OCI-LY3 (cell line): ENCODE results near the gene ACKR4.
"Not testable (repeated sequence)": the region's sequence is repeated elsewhere in the genome, so short reads cannot be mapped to it uniquely, and the experiment has no call there.

Experiments
- H2AFZ ChIP-seq: fragments of 200-600, 300-600 bp; shearing (Covaris generic); 2 replicates; pipeline ENCODE4 v1.6.0; 2014; ENCODE audit warnings: antibody characterized with exemption, low read depth, low read length
- H3K27ac ChIP-seq: fragments of 200-600, 300-600 bp; sonication (generic); 2 replicates; pipeline ENCODE4 v1.5.1; 2014; ENCODE audit warnings: mild to moderate bottlenecking, low read length, moderate library complexity, mixed read lengths
- H3K27me3 ChIP-seq: fragments of 200-600, 300-600 bp; sonication (generic); 2 replicates; pipeline ENCODE4 v1.6.1; 2014; ENCODE audit warnings: low read depth, low read length, mixed read lengths
- H3K36me3 ChIP-seq: fragments of 200-600, 300-600 bp; sonication (generic); replicated peaks from 2 replicates; pipeline ENCODE3; 2014; ENCODE audit warnings: low read depth, low read length, mixed read lengths
- H3K4me1 ChIP-seq: fragments of 300-600, 200-600 bp; sonication (generic); 2 replicates; pipeline ENCODE4 v1.6.1; 2014; ENCODE audit warnings: low read length, mixed read lengths
- H3K4me2 ChIP-seq: fragments of 200-600, 300-600 bp; sonication (generic); 2 replicates; pipeline ENCODE4 v1.6.1; 2014; ENCODE audit warnings: low read length, mixed read lengths
- H3K4me3 ChIP-seq: fragments of 300-600, 200-600 bp; sonication (generic); 2 replicates; pipeline ENCODE4 v1.5.1; 2014; ENCODE audit warnings: antibody characterized with exemption, mild to moderate bottlenecking, low read length, moderate library complexity
- H3K79me2 ChIP-seq: fragments of 300-600, 200-600 bp; shearing (Covaris generic); 2 replicates; pipeline ENCODE4 v1.6.1; 2014; ENCODE audit warnings: mild to moderate bottlenecking, low read length, mixed read lengths
- H3K9ac ChIP-seq: fragments of 300-600, 200-600 bp; shearing (Covaris generic); 2 replicates; pipeline ENCODE4 v1.6.0; 2014; ENCODE audit warnings: mild to moderate bottlenecking, low read length, moderate library complexity
- H3K9me3 ChIP-seq: fragments of 200-600, 300-600 bp; shearing (Covaris generic); 2 replicates; pipeline ENCODE4 v1.6.1; 2014; ENCODE audit warnings: low read length, mixed read lengths; ENCODE audit not compliant: insufficient read depth
- H4K20me1 ChIP-seq: fragments of 200-600, 300-600 bp; sonication (generic); 2 replicates; pipeline ENCODE4 v1.6.1; 2016; ENCODE audit warnings: low read length, mixed read lengths; ENCODE audit not compliant: insufficient read depth
- CTCF ChIP-seq: fragments of 200-600, 300-600 bp; sonication (generic); IDR thresholded peaks from 2 replicates; pipeline ENCODE4 v1.5.1; 2014; ENCODE audit warnings: antibody characterized with exemption, low read length, low read depth
- EZH2phosphoT487 ChIP-seq: fragments of 200-600 bp; shearing (Covaris generic); IDR thresholded peaks from 2 replicates; pipeline ENCODE4 v1.6.1; 2018; ENCODE audit warnings: antibody characterized with exemption, mixed run types, low read depth

ACKR4 gene

DNA sequence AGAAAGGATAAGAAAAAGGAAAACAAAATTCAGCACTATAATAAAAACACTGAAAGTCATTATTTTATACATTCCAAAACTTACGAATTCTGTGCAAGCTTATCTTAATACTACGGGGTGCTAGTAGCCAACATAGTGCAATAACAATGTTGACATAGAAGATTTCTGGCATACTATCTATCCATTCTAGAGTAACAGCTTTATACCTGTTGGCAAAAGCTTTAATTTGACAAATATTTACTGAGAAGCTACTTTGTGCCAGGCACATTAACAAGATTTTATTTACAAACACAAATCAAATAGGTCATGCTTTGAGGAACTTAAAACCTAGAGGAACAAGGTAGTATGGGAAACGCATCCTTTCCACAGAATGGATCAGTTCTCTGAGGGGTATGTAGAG lies 1.1 kb downstream of the ACKR4 start:
- H3K4me3 ChIP-seq, result no peak overlapping the region
- no peaks in the 10 kb centered on the region for H3K79me2 ChIP-seq
- H3K27me3 ChIP-seq, result no peaks in the 10 kb centered on the region
- H3K36me3 ChIP-seq, result no peaks in the 10 kb centered on the region
- 0 out of 2 replicates have a peak, but pooled peaks cover 3% of the 10 kb centered on the region for H4K20me1 ChIP-seq
- no peak overlapping the region for H3K27ac ChIP-seq
- H2AFZ ChIP-seq, result no peak overlapping the region
- H3K9me3 ChIP-seq, result no peaks in the 10 kb centered on the region
- no peak for TF ChIP-seq CTCF
- no peak for TF ChIP-seq EZH2phosphoT487
- H3K4me2 ChIP-seq, result no peak overlapping the region
- 0 out of 2 replicates have a peak, but pooled peaks cover 5% of the 10 kb centered on the region for H3K4me1 ChIP-seq
- no peak overlapping the region for H3K9ac ChIP-seq

DNA sequence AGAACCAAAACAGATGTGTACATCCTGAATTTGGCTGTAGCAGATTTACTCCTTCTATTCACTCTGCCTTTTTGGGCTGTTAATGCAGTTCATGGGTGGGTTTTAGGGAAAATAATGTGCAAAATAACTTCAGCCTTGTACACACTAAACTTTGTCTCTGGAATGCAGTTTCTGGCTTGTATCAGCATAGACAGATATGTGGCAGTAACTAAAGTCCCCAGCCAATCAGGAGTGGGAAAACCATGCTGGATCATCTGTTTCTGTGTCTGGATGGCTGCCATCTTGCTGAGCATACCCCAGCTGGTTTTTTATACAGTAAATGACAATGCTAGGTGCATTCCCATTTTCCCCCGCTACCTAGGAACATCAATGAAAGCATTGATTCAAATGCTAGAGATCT lies 3.5 kb downstream of the ACKR4 start:
- H4K20me1 ChIP-seq, H3K79me2 ChIP-seq, H3K4me2 ChIP-seq, H3K36me3 ChIP-seq, H3K27ac ChIP-seq, H3K27me3 ChIP-seq, H3K4me1 ChIP-seq, H2AFZ ChIP-seq, H3K9ac ChIP-seq, H3K9me3 ChIP-seq, H3K4me3 ChIP-seq: not testable (repeated sequence)

DNA sequence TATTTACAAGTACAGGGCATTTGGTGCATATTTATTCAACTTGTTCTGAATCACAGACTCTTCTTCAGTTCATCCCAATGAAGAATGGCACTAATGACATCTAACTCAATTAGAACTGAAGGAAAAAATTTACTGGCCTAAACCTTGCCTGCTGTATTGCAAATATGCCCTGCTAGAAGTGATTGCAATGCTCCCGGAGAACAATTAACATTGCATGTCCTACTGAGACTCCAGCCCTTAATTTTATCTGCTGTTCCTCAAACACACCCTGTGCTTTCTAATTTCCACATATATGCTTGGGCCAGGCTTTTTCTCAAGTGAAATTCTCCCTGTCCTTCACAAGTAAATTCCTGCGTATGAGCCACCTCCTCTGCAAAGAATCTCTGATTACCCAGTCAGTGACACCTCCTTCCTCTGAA lies 8.3 kb downstream of the ACKR4 start:
- Histone ChIP-seq H3K27ac (no peak overlapping the region), H3K27me3 (no peaks in the 10 kb centered on the region), H4K20me1 (no peaks in the 10 kb centered on the region), H3K9me3 (no peaks in the 10 kb centered on the region), H3K4me3 (no peak overlapping the region), H3K36me3 (no peaks in the 10 kb centered on the region), H2AFZ (no peak overlapping the region), H3K79me2 (no peaks in the 10 kb centered on the region), H3K4me1 (no peaks in the 10 kb centered on the region), H3K4me2 (no peak overlapping the region), H3K9ac (no peak overlapping the region)
- no peak for TF ChIP-seq EZH2phosphoT487
- no peak for TF ChIP-seq CTCF

DNA sequence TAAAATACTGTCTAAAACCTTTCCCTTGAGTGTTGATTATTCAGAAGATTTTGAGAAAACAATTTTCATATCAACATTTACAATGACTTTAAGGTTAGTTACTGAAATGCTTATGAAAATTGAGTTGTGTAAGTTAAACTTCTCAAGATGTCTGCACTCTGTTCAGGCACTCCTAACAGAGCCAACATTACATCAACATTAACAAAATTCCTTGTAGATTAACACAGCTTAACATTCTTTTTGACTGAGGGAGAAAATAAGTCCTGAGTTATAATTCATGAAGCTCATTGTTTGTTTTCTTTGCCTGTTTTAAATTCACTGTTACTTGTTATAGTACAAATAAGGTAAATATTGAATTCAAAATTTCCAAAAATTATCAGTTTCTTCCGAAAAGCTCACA lies 9.0 kb downstream of the ACKR4 start:
- no peaks in the 10 kb centered on the region for H3K36me3 ChIP-seq
- H3K9ac ChIP-seq, result no peak overlapping the region
- no peak overlapping the region for H3K27ac ChIP-seq
- no peak overlapping the region for H2AFZ ChIP-seq
- H3K79me2 ChIP-seq, result no peaks in the 10 kb centered on the region
- TF ChIP-seq EZH2phosphoT487, result no peak
- TF ChIP-seq CTCF, result no peak
- H3K9me3 ChIP-seq, result no peaks in the 10 kb centered on the region
- no peak overlapping the region for H3K4me3 ChIP-seq
- no peak overlapping the region for H3K4me2 ChIP-seq
- no peaks in the 10 kb centered on the region for H3K4me1 ChIP-seq
- no peaks in the 10 kb centered on the region for H3K27me3 ChIP-seq
- H4K20me1 ChIP-seq, result no peaks in the 10 kb centered on the region

DNA sequence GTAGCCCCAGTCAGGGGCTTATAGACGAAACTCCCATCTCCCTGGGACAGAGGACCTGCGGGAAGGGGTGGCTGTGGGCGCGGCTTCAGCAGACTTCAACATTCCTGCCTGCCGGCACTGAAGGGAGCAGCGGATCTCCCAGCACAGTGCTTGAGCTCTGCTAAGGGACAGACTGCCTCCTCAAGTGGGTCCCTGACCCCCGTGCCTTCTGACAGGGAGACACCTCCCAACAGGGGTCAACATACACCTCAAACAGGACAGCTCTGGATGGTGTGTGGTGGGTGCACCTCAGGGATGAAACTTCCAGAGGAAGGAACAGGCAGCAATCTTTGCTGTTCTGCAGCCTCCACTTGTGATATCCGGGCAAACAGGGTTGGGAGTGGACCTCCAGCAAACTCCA lies 9.6 kb downstream of the ACKR4 start:
- H2AFZ ChIP-seq, H3K27ac ChIP-seq, H3K4me1 ChIP-seq, H3K79me2 ChIP-seq, H3K4me3 ChIP-seq, H3K9ac ChIP-seq, H3K36me3 ChIP-seq, H3K4me2 ChIP-seq, H3K27me3 ChIP-seq, H4K20me1 ChIP-seq, H3K9me3 ChIP-seq: not testable (repeated sequence)

GRCh38 chr3:132615301-132615700 lies 18.2 kb downstream of the ACKR4 start:
- not testable (repeated sequence) for H3K27ac ChIP-seq, H3K4me2 ChIP-seq, H3K36me3 ChIP-seq, H3K4me1 ChIP-seq, H2AFZ ChIP-seq, H3K9ac ChIP-seq, H3K27me3 ChIP-seq, H3K9me3 ChIP-seq, H3K79me2 ChIP-seq, H4K20me1 ChIP-seq, H3K4me3 ChIP-seq
